B cell (primary cell): ENCODE data around the gene TSPAN18.

Source experiments
- EZH2 ChIP-seq: IDR thresholded peaks from 2 replicates; pipeline ENCODE4 v1.6.1; 2012; ENCODE audit warnings: borderline replicate concordance, low read depth, mild to moderate bottlenecking, moderate library complexity, low read length; ENCODE audit not compliant: insufficient read depth, poor library complexity, severe bottlenecking
- TF ChIP-seq, protein P1 (sequence below): fragments of 200-600 bp; IDR thresholded peaks from one replicate; pipeline ENCODE4 v1.8.0; 2022; ENCODE audit warnings: antibody characterized with exemption, mild to moderate bottlenecking

GRCh38 chr11:44974402-44975000 lies 247.7 kb downstream of the TSPAN18 start:
- TF ChIP-seq, protein P1, sequence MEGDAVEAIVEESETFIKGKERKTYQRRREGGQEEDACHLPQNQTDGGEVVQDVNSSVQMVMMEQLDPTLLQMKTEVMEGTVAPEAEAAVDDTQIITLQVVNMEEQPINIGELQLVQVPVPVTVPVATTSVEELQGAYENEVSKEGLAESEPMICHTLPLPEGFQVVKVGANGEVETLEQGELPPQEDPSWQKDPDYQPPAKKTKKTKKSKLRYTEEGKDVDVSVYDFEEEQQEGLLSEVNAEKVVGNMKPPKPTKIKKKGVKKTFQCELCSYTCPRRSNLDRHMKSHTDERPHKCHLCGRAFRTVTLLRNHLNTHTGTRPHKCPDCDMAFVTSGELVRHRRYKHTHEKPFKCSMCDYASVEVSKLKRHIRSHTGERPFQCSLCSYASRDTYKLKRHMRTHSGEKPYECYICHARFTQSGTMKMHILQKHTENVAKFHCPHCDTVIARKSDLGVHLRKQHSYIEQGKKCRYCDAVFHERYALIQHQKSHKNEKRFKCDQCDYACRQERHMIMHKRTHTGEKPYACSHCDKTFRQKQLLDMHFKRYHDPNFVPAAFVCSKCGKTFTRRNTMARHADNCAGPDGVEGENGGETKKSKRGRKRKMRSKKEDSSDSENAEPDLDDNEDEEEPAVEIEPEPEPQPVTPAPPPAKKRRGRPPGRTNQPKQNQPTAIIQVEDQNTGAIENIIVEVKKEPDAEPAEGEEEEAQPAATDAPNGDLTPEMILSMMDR = no peak
- TF ChIP-seq EZH2 = no peak
